ENCODE measurements around the gene CD1B. TPM values are rescaled to one million over a fixed set of nuclear protein-coding genes. Genes with fewer than 3 reads are reported as not detected.
"Not testable (repeated sequence)": the region's sequence is repeated elsewhere in the genome, so short reads cannot be mapped to it uniquely, and the experiment has no call there.

Gene CD1B
- total RNA-seq, 1 experiment from 2014 or later: not detected

- Histone ChIP-seq H3K79me2 (ENCODE audit: low read length) (no peaks in the 10 kb centered on the region), H3K27me3 (ENCODE audit: low read length) (no peaks in the 10 kb centered on the region), H3K4me3 (ENCODE audit: low read length) (no peak overlapping the region), H3K36me3 (ENCODE audit: insufficient read depth, low read length) (no peaks in the 10 kb centered on the region), H3K27ac (ENCODE audit: low read length) (no peak overlapping the region), H3K9me2 (replicated peaks; ENCODE audit: insufficient read depth, low read length) (no peaks in the 10 kb centered on the region), H4K20me1 (ENCODE audit: insufficient read depth, low read depth, low read length) (no peaks in the 10 kb centered on the region), H3K4me2 (ENCODE audit: low read depth, low read length, poor library complexity, severe bottlenecking) (no peak overlapping the region), H3K9ac (ENCODE audit: low read length) (no peak overlapping the region), H3K9me3 (ENCODE audit: low read length) (no peaks in the 10 kb centered on the region), H3K4me1 (ENCODE audit: low read length) (no peaks in the 10 kb centered on the region), H2AFZ (ENCODE audit: low read length) (no peak overlapping the region)
- no peak for DNase-seq
These were observed 25.3 kb upstream of the CD1B start for GRCh38 chr1:158356616-158357015.

- Histone ChIP-seq H3K9me3 (ENCODE audit: low read length) (no peaks in the 10 kb centered on the region), H3K4me3 (ENCODE audit: low read length) (no peak overlapping the region), H3K9ac (ENCODE audit: low read length) (no peak overlapping the region), H3K36me3 (ENCODE audit: insufficient read depth, low read length) (no peaks in the 10 kb centered on the region), H3K79me2 (ENCODE audit: low read length) (no peaks in the 10 kb centered on the region), H4K20me1 (ENCODE audit: insufficient read depth, low read depth, low read length) (no peaks in the 10 kb centered on the region), H3K27me3 (ENCODE audit: low read length) (no peaks in the 10 kb centered on the region), H3K9me2 (replicated peaks; ENCODE audit: insufficient read depth, low read length) (no peaks in the 10 kb centered on the region), H2AFZ (ENCODE audit: low read length) (no peak overlapping the region), H3K27ac (ENCODE audit: low read length) (no peak overlapping the region), H3K4me2 (ENCODE audit: low read depth, low read length, poor library complexity, severe bottlenecking) (no peak overlapping the region), H3K4me1 (ENCODE audit: low read length) (no peaks in the 10 kb centered on the region)
- no peak for DNase-seq
These were observed 24.5 kb upstream of the CD1B start for GRCh38 chr1:158355773-158356285.

- Histone ChIP-seq H3K9me3 (ENCODE audit: low read length) (no peaks in the 10 kb centered on the region), H3K79me2 (ENCODE audit: low read length) (no peaks in the 10 kb centered on the region), H3K4me3 (ENCODE audit: low read length) (no peak overlapping the region), H3K27me3 (ENCODE audit: low read length) (no peaks in the 10 kb centered on the region), H3K27ac (ENCODE audit: low read length) (no peak overlapping the region), H3K36me3 (ENCODE audit: insufficient read depth, low read length) (no peaks in the 10 kb centered on the region), H3K9me2 (replicated peaks; ENCODE audit: insufficient read depth, low read length) (no peaks in the 10 kb centered on the region), H3K9ac (ENCODE audit: low read length) (no peak overlapping the region), H3K4me1 (ENCODE audit: low read length) (no peaks in the 10 kb centered on the region), H2AFZ (ENCODE audit: low read length) (no peak overlapping the region), H3K4me2 (ENCODE audit: low read depth, low read length, poor library complexity, severe bottlenecking) (no peak overlapping the region), H4K20me1 (ENCODE audit: insufficient read depth, low read depth, low read length) (no peaks in the 10 kb centered on the region)
- DNase-seq: no peak
These were observed 22.9 kb upstream of the CD1B start for GRCh38 chr1:158354255-158354654.

- H3K9ac ChIP-seq (ENCODE audit: low read length): no peak within 1 kb of the TSS
- DNase-seq: peak; percentile 44
- no peak within 1 kb of the TSS for H2AFZ ChIP-seq (ENCODE audit: low read length)
- no peaks in the 10 kb centered on the region for H3K27me3 ChIP-seq (ENCODE audit: low read length)
- no peaks in the 10 kb centered on the region for H4K20me1 ChIP-seq (ENCODE audit: insufficient read depth, low read depth, low read length)
- H3K36me3 ChIP-seq (ENCODE audit: insufficient read depth, low read length): no peaks in the 10 kb centered on the region
- H3K4me2 ChIP-seq (ENCODE audit: low read depth, low read length, poor library complexity, severe bottlenecking): no peak within 1 kb of the TSS
- no peaks in the 10 kb centered on the region for H3K4me1 ChIP-seq (ENCODE audit: low read length)
- H3K9me2 ChIP-seq (replicated peaks; ENCODE audit: insufficient read depth, low read length): no peaks in the 10 kb centered on the region
- no peak within 1 kb of the TSS for H3K27ac ChIP-seq (ENCODE audit: low read length)
- no peak within 1 kb of the TSS for H3K4me3 ChIP-seq (ENCODE audit: low read length)
- H3K79me2 ChIP-seq (ENCODE audit: low read length): no peaks in the 10 kb centered on the region
- H3K9me3 ChIP-seq (ENCODE audit: low read length): no peaks in the 10 kb centered on the region
These were observed 22.2 kb upstream of the CD1B start, which contains the start of gene CD1E for GRCh38 chr1:158353303-158354075. Gene CD1E (plus strand): TSS chr1:158353894. CDS start chr1:158353989, 95 bp downstream.

GRCh38 chr1:158348946-158349345 is 17.6 kb upstream of the CD1B start:
- not testable (repeated sequence) for DNase-seq

GRCh38 chr1:158336413-158336812 is 5.1 kb upstream of the CD1B start:
- H3K36me3 ChIP-seq (ENCODE audit: insufficient read depth, low read length); H2AFZ ChIP-seq (ENCODE audit: low read length); H3K4me2 ChIP-seq (ENCODE audit: low read depth, low read length, poor library complexity, severe bottlenecking); DNase-seq; H3K4me1 ChIP-seq (ENCODE audit: low read length); H3K79me2 ChIP-seq (ENCODE audit: low read length); H3K27ac ChIP-seq (ENCODE audit: low read length); H3K27me3 ChIP-seq (ENCODE audit: low read length); H4K20me1 ChIP-seq (ENCODE audit: insufficient read depth, low read depth, low read length); H3K9ac ChIP-seq (ENCODE audit: low read length); H3K9me2 ChIP-seq (replicated peaks; ENCODE audit: insufficient read depth, low read length); H3K9me3 ChIP-seq (ENCODE audit: low read length); H3K4me3 ChIP-seq (ENCODE audit: low read length): not testable (repeated sequence)

More at GRCh38 chr1:158348946-158349345, 17.6 kb upstream of the CD1B start:
- H3K79me2 ChIP-seq (ENCODE audit: low read length); H3K9me2 ChIP-seq (replicated peaks; ENCODE audit: insufficient read depth, low read length); H3K27me3 ChIP-seq (ENCODE audit: low read length); H3K4me3 ChIP-seq (ENCODE audit: low read length); H3K9me3 ChIP-seq (ENCODE audit: low read length); H3K4me1 ChIP-seq (ENCODE audit: low read length); H3K36me3 ChIP-seq (ENCODE audit: insufficient read depth, low read length); H4K20me1 ChIP-seq (ENCODE audit: insufficient read depth, low read depth, low read length); H3K9ac ChIP-seq (ENCODE audit: low read length); H3K4me2 ChIP-seq (ENCODE audit: low read depth, low read length, poor library complexity, severe bottlenecking); H3K27ac ChIP-seq (ENCODE audit: low read length); H2AFZ ChIP-seq (ENCODE audit: low read length): not testable (repeated sequence)

- Histone ChIP-seq H3K4me2 (ENCODE audit: low read depth, low read length, poor library complexity, severe bottlenecking) (no peak overlapping the region), H3K79me2 (ENCODE audit: low read length) (no peaks in the 10 kb centered on the region), H2AFZ (ENCODE audit: low read length) (no peak overlapping the region), H3K9me3 (ENCODE audit: low read length) (no peaks in the 10 kb centered on the region), H3K9me2 (replicated peaks; ENCODE audit: insufficient read depth, low read length) (no peaks in the 10 kb centered on the region), H3K27ac (ENCODE audit: low read length) (no peak overlapping the region), H4K20me1 (ENCODE audit: insufficient read depth, low read depth, low read length) (no peaks in the 10 kb centered on the region), H3K36me3 (ENCODE audit: insufficient read depth, low read length) (no peaks in the 10 kb centered on the region), H3K9ac (ENCODE audit: low read length) (no peak overlapping the region), H3K27me3 (ENCODE audit: low read length) (no peaks in the 10 kb centered on the region), H3K4me1 (ENCODE audit: low read length) (peaks cover 5% of the 10 kb centered on the region), H3K4me3 (ENCODE audit: low read length) (no peak overlapping the region)
- peak; percentile 42 for DNase-seq
These were observed 3.8 kb upstream of the CD1B start for GRCh38 chr1:158335213-158335532.

GRCh38 chr1:158334526-158335212 is 3.3 kb upstream of the CD1B start:
- H2AFZ ChIP-seq (ENCODE audit: low read length): no peak overlapping the region
- H3K9me3 ChIP-seq (ENCODE audit: low read length): no peaks in the 10 kb centered on the region
- no peaks in the 10 kb centered on the region for H3K27me3 ChIP-seq (ENCODE audit: low read length)
- H3K36me3 ChIP-seq (ENCODE audit: insufficient read depth, low read length): no peaks in the 10 kb centered on the region
- no peak overlapping the region for H3K4me2 ChIP-seq (ENCODE audit: low read depth, low read length, poor library complexity, severe bottlenecking)
- H3K79me2 ChIP-seq (ENCODE audit: low read length): no peaks in the 10 kb centered on the region
- H3K27ac ChIP-seq (ENCODE audit: low read length): no peak overlapping the region
- no peak overlapping the region for H3K9ac ChIP-seq (ENCODE audit: low read length)
- no peak overlapping the region for H3K4me3 ChIP-seq (ENCODE audit: low read length)
- no peaks in the 10 kb centered on the region for H4K20me1 ChIP-seq (ENCODE audit: insufficient read depth, low read depth, low read length)
- DNase-seq: no peak
- no peaks in the 10 kb centered on the region for H3K9me2 ChIP-seq (replicated peaks; ENCODE audit: insufficient read depth, low read length)
- peaks cover 5% of the 10 kb centered on the region for H3K4me1 ChIP-seq (ENCODE audit: low read length)

Measured in Karpas-422 (cell line).